Stimulated activated CD4-positive, alpha-beta T cell treated with anti-CD3 and anti-CD28 coated beads, Interleukin-15, amount 100 ng/mL, for 24 hours (primary cell): Measurements from ENCODE around the gene CCDC146.
"Not testable (repeated sequence)": the region's sequence is repeated elsewhere in the genome, so short reads cannot be mapped to it uniquely, and the experiment has no call there.

Source experiments
- DNase-seq: peaks from one replicate; pipeline ENCODE4 v3.0.0-alpha.2; 2020

The CCDC146 gene

DNA sequence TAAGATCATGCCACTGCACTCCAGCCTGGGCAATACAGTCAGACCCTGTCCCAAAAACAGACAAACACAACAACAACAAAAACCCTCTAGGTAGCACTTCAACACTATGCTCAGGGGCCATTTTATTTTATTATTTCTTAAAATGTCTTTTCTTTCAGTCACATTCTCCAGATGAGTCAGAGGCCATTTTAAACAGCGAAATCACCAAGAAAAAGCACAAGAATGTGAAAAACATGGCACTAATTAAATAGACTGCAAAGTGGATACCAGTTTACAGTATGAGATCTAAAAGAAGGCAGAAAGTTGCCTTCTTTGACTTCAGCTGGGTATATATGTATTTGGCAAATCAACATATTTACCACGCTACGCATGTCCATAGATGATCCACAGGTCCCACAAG lies 83.3 kb downstream of the CCDC146 start:
- no peak for DNase-seq

DNA sequence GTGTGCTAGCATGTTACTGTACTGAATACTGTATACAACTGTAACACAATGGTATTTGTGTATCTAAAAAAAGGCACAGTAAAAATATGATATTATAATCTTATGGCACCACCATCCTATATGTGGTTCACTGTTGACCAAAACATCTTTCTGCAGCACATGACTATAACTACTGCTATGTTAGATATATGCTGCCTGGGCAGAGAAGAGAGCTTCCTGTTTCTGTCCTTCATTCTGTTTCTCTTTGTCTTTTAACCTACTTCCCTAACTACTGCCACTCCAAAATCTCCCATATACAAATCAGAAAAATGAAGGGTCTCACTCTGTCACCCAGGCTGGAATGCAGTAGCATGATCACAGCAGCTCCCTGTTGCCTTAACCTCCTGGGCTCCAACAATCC lies 86.0 kb downstream of the CCDC146 start:
- no peak for DNase-seq

DNA sequence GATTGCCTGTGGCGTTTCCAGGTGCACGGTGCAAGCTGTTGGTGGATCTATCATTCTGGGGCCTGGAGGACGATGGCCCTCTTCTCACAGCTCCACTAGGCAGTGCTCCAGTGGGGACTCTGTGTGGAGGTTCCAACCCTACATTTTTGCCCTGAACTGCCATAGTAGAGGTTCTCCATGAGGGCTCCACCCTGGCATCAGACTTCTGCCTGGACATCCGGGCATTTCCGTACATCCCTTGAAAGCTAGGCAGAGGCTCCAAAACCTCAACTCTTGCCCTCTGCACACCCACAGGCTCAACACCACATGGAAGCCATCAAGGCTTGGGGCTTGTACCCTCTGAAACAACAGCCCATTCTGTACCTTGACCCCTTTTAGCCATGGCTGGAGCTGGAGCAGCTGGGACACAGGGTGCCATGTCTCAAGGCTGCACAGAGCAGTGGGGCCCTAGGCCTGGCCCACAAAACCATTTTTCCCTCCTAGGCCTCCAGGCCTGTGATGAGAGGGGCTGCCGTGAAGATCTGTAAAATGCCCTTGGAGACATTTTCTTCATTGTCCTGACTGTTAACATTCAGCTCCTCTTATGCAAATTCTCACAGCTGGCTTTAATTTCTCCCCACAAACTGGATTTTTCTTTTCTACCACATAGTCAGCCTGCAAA lies 87.2 kb downstream of the CCDC146 start:
- no peak for DNase-seq

DNA sequence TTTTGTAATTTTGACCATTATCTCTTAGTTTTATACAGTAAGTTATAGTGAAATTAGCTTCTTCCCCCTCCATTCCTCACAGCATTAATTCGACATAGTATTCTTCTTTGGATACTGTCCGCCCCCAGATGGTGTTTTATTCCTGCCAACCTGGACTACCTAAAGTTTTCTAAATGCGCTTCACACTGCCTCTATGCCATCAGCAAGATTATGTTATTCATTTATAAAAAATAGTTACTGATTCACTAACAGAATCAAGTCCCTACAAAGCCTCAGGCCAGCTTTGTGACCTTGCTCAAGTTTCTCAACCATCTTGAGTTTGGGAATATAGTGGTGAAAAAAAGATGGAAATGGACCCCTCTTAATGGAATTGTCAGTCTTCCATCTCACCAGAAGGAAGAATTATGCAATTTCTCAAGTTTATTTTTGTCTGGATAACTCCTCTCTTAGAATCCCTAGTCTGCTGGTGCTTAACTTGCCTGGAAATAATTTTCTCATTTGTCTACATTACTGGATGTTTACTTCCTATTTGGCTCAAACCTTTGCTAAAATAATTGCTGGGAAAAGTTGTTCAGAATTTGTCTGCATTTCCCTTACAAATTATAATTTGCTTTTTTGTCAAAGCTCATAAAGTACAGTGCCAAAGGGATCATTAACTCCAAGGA lies 93.9 kb downstream of the CCDC146 start:
- DNase-seq = no peak

DNA sequence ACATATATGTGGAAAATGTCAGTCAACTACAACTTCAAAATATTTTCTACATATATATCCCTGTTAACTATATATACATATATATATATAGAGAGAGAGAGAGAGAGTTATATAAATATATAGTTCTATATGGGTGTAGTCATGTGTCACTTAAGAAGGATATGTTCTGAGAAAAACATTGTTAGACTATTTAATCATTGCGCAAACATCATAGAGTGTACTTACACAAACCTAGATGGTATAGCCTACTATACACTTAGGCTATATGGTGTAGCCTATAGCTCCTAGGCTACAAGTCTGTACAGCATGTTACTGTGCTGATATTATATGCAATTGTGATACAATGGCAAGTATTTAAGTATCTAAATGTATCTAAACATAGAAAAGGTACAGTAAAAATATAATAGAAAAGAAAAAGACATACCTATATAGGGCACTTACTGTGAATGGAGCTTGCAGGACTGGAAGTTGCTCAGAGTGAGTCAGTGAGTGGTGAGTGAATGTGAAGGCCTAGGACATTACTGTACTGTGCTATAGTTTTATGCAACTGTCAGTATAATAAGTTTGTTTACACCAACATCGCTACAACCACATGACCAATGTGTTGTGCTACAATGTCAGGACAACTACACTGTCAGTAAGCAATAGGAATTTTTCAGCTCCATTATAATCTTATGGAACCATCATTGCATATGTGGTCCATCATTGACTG lies 95.2 kb downstream of the CCDC146 start:
- no peak for DNase-seq

DNA sequence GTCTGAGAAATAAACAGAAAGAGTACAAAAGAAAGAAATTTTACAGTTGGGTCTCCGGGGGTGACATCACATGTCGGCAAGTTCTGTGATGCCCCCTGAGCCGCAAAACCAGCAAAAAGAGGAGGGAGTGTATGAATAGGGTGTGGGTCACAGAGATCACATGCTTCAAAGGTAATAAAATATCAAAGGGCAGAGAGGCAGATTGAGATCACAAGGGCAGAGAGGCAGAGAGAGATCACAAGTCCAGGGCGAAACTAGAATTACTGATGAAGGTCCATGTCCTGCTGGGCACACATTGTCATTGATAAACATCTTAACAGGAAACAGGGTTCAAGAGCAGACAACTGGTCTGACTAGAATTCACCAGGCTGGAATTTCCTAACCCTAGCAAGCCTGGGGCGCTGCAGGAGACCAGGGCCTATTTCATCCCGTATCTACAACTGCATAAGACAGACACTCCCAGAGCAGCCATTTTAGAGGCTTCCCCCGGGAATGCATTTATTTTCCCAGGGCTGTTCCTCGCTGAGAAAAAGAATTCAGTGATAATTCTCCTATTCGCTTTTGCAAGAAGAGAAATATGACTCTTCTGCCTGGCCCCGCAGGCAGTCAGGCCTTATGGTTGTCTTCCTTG lies 97.4 kb downstream of the CCDC146 start:
- DNase-seq = not testable (repeated sequence)

DNA sequence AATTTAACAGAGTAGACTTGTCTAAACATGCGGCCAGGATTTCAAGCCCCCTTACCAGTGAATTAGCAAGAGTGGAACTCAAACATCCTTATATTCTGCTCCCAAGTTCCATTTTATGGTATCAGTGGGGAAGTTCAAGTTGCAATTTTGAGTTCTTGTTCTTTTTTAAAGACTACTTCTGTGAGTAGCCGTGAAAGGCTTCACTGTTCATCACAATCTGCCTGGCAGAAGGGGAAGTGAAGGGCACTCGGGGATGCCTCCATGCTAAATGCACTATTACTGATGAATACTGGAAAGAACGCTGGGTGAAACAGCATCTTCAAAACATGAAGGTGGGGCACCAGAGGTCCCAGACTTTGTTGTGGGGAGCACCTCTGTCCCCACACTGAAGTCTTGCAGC lies 99.7 kb downstream of the CCDC146 start:
- DNase-seq = no peak

DNA sequence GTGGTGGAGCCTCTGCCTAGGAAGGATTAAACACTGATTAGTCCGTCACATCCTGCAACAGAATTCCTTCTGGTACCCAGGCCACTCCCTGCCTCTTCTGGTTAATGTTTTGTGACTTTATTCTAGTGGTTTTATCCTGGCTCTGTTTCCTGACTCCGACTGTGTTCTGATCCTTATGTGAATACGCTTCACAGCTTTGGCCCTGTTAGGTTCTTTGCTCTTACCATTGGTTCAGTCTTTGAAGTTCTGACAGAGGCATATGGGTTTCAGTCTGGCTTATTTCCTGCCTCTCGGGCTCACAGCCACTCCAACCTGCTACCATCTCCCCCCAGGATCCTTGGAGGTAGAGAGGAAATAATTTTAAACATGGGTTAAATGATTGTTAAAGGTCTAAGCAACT lies 100.4 kb downstream of the CCDC146 start:
- DNase-seq = no peak

DNA sequence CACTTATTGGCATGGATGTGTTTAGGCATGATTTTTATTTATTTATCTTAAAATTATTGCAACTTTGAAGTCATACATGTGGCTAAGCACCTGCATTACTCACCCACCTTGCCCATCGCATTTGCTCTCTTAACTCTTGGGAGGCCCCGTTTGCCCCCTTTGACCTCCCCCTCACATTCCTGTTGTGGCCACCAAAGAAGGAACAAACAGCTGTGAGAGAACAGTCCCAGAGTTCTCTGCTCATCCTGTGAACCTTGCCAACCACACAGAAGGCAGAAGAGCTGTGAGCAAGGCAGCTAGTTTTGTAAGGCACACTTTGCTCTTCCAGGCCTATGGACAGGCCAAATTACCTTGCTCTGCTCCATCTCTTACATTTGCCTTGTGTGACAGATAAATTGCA lies 100.8 kb downstream of the CCDC146 start:
- no peak for DNase-seq

DNA sequence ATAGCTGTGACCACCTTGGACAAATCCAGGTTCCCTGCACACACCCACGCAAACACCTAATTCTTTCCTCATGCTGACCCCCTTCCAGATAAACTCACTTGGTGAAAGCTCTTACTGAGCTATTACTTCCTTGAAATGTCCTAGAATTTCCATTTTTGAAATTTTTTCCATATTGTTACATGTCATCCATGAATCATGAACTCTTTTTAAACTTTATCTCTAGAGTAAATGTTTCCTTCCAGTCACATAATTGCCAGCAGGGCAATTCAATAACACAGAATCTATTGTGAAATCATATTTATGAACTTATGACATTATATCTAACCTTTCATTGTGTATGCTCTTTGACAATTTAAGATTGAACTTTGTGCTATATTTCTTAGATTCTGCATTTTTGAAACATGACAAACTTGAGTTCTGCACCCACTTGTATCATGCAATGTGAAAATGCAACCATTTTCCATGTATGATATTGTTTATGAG lies 104.0 kb downstream of the CCDC146 start:
- DNase-seq = no peak

DNA sequence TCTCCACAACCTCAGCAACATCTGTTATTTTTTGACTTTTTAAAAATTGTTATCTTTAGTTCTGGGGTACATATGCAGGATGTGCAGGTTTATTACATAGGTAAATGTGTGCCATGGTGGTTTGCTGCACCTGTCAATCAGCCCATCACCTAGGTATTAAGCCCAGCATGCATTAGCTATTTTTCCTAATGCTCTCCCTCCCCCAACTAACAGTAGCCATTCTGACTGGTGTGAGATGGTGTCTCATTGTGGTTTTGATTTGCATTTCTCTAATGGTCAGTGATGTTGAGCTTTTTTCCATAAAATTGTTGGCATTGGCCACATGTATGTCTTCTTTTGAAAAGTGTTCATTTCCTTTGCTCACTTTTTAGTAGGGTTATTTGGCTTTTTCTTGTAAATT lies 106.4 kb downstream of the CCDC146 start:
- DNase-seq = not testable (repeated sequence)

DNA sequence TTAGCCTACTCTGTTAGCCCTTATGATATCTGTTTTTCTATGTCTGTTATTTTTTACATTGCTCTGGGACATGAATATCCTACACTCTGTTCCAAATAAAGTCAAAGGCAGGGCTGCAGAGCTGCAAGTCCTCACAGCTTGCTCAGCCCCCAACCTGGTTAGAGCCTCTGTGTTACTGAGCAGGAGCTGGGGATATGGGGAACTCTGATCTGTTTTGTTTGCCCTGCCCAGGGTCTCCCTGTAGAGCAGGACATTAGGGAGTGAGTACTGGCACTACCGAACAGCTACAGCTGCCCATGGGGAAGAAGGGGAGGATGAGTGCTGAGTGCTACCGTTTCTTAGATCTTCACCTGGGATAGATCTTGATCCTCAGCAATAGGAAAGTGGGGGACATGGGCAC lies 110.1 kb downstream of the CCDC146 start:
- no peak for DNase-seq

DNA sequence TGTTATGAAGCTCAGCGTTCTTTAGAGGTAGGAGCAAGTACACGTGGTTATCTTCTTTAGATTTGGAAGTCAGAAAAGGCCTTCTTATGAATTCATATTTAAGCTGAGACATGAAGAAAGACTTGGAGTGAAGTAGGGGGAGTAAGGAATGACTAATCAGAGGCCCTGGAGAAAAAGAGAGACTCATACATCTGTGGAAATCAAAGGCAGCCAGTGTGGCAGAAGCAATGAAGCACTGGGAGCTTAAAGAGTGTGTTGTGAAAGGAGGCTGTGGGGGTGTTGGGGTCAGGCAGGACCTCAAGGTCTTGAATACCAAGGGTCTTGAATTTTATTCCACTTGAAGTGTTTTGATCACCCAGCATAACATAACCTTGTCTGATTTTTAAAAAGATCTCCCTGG lies 112.9 kb downstream of the CCDC146 start:
- DNase-seq = no peak

DNA sequence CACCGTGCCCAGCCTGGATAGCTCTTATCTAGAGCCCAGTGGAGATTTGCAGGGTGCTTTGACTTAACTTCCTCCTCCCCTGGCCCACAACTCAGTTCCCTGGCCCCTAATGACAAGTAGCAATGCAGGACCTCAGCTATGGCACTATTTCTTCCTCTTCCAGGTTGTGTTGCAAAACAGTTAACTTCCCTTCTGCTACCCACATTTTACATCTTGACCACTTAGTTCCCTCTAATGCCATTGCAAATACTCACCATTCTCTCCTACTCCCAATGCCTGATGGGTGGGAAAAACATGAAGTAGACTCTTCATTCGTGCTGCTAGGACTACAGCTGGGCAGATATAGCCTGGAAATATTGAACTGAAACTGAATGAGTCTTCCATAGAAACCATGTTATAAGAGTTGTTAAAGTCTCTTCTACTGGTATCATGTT lies 116.3 kb downstream of the CCDC146 start:
- DNase-seq = no peak

DNA sequence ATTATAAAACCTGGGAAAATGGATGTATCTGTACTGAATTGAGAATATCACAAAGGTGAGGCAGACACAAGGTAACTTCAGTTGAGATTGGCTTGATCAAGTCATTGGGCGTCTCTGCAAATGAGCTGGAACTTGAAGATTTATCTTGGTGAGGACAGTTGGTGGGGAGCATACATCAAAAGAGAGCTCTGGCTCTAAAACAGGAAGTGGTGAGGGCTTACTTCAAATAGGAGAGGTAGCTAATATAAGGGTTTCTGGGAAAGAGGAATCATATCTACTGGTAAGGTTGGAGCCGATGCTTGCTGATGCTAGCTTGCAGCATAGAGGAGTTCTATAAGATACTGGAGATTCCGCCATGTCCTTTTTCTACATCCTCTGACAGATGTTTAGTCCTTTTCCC lies 117.1 kb downstream of the CCDC146 start:
- DNase-seq = no peak

DNA sequence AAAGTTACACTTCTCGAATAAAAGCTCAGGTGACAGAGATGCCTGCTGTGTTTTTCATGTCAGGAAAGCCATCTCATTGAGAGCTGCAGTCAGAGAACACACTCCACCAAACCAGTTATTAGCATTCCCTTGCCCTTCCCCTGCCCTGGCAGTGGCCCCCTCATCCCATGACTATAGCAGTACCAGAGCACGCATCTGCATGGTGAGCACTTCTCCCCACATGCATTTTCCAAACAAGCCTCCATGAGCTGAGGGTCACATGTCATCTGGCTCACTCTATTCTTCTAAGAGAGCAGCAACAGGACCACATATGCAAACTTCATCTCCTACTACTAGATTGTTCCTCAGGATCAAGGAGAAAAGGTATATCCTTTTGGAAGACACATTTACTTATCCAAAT lies 119.7 kb downstream of the CCDC146 start:
- DNase-seq = no peak

DNA sequence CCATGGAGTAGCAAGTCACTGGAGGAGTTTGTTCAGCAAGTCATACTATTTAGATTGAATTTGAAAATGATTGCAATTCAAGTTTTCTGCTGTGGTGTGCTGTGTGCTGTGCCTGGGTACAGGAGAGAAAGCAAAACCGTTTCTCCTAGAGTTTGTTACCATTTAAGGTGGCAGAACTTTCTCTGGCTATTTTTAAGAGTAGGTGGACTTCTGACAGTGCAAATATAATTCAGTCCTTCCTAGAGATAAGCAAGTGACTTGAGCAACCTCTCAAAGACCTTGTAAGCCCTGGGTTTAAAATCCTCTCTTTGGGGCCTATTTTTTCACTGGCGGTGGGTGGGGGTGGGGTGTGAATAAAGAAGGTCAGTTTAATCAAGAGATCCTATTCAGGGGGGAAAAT lies 120.1 kb downstream of the CCDC146 start:
- DNase-seq = no peak

DNA sequence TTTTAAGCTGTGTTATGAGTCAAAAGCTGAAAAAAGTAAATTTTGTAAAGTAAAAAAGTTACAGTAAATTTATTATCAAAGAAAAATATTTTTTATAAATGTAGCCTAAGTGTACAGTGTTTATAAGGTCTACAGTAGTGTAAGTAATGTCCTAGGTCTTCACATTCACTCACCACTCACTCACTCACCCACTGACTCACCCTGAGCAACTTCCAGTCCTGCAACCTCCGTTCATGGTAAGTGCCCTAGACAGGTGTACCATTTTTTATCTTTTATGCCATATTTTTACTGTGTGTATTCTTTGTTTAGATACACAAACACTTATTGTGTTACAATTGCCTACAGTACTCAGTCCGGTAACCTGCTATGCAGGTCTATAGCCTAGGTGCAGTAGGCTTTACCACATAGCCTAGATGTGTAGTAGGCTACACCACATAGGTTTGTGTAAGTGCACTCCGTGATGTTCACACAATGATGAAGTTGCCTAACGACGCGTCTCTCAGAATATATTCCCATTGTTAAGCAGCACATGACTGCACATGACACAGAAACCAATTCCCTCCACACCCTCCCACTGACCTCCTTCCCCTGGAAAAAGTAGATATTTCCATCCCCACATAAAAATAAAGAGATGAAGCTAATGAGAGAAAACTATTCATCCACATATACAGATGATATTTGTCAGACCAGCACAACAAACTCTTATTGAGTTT lies 122.0 kb downstream of the CCDC146 start:
- no peak for DNase-seq

DNA sequence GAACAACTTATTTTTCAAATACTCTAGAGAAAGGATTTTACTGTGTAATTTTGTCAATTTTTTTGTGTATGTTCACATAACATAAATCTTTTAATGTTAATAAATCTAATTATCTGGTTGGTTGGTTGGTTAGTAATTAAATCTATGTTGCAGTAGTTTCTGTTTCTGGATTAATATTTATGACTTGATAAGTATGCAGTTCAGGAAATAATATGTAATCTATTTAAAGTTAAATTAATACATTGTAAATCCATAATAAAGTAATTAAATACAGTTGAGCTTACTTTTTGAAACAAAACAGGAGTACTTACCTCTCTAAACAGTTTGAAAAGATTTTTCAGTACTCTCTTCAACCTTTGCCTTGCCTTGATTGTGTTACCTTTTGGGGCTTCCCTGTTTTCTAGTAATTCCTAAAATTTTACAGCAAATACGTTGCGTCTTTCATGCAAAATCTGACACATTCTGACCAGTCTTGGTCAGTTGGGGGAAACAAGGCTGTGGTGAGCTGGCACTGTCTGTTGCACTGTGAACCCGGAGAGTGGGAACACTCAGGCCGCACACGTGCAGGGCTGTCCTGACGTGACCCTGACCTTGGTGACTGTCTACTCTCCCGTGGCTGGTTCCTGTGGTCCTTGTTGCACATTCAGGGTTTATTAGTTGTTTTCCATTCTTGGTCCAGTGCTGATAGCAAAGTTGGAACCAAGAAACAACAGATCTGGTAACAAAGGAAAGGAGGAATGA lies 122.8 kb downstream of the CCDC146 start:
- DNase-seq = no peak

DNA sequence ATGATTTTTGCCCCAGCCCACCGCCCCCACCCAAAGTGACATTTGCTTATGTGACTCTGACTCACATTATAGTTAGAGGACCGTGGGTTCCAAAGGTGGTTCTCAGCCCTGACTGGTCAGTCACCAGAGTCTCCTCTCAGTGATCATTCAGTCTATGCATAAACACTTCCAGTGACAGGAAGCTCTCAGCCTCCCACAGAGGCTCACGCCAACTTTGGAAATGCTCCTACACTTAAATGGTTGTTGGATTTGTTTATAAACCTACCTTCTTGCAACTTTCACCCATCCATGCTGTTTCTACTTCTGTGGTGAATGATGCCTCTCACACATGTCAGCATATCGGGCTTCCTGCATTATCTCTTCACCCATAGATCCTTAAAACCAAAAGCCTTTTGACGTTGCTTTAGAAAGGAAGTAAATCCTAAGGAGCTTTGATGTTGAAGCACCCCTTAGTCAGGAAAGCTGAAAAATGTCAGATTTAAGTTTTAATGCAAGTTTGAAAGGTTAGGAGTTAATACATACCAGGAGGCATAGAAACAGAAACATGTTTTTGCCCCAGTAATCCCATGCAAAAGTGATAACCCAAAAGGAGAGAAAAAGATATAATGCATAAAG lies 123.7 kb downstream of the CCDC146 start:
- no peak for DNase-seq

DNA sequence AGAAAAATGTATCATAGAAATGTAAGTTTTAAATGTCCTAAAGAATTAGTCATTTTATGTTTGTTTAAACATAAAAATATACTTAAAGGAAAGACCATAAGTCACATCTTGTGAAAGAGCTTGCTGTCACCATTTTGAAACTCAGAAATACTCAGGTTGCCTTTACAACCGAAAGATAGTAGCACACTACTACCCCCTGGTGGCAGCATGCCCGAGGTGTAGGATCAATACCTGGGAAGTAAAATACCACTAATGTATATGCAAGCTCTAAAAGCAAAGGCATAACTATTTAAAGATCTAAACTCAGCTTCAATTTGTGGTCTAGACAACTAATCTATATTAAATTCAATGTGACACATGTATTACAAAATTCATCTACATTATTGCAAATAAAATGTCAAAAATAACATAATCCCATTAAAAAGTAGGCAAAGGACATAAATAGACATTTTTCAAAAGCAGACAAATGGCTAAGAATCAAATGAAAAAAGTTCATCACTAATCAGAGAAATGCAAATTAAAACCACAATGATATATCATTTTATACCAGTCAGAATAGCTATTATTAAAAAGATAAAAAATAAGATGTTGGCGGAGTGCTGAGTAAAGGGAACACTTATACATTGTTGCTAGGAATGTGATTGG lies 124.9 kb downstream of the CCDC146 start:
- DNase-seq = peak; percentile 95
